ENCODE measurements around the gene APOBEC3A. TPM values are rescaled to one million over a fixed set of nuclear protein-coding genes. Genes with fewer than 3 reads are reported as not detected.
"Not testable (repeated sequence)": the region's sequence is repeated elsewhere in the genome, so short reads cannot be mapped to it uniquely, and the experiment has no call there.

APOBEC3A gene
- total RNA-seq, 1 donor: not detected

- no peak overlapping the region for H2AFZ ChIP-seq (ENCODE audit: low read length)
- H4K20me1 ChIP-seq (ENCODE audit: insufficient read depth, low read length): no peaks in the 10 kb centered on the region
- H3K4me2 ChIP-seq (ENCODE audit: insufficient read depth, low read length): no peak overlapping the region
- no peaks in the 10 kb centered on the region for H3K9me3 ChIP-seq (ENCODE audit: low read depth, low read length)
- DNase-seq (ENCODE audit: insufficient read length, low spot score, missing footprints): no peak
- H3K27me3 ChIP-seq (ENCODE audit: insufficient read depth, low read length): peaks cover 23% of the 10 kb centered on the region
- H3K4me1 ChIP-seq (ENCODE audit: insufficient read depth, low read length): no peaks in the 10 kb centered on the region
- no peak overlapping the region for H3K27ac ChIP-seq (ENCODE audit: low read depth, low read length)
- no peaks in the 10 kb centered on the region for H3K36me3 ChIP-seq (ENCODE audit: insufficient read depth, low read length)
- H3K79me2 ChIP-seq (ENCODE audit: insufficient read depth, low read length): no peaks in the 10 kb centered on the region
- TF ChIP-seq CTCF (IDR thresholded peaks at IDR 0.05; ENCODE audit: extremely low read depth, low read depth, low read length): no peak
- H3K4me3 ChIP-seq (ENCODE audit: insufficient read depth, low read length): no peak overlapping the region
Measured at GRCh38 chr22:38956551-38956950, 858 bp upstream of the APOBEC3A start.

- no peak overlapping the region for H3K4me2 ChIP-seq (ENCODE audit: insufficient read depth, low read length)
- no peak overlapping the region for H2AFZ ChIP-seq (ENCODE audit: low read length)
- DNase-seq (ENCODE audit: insufficient read length, low spot score, missing footprints): no peak
- H3K36me3 ChIP-seq (ENCODE audit: insufficient read depth, low read length): no peaks in the 10 kb centered on the region
- H3K4me3 ChIP-seq (ENCODE audit: insufficient read depth, low read length): no peak overlapping the region
- no peaks in the 10 kb centered on the region for H3K4me1 ChIP-seq (ENCODE audit: insufficient read depth, low read length)
- TF ChIP-seq CTCF (IDR thresholded peaks at IDR 0.05; ENCODE audit: extremely low read depth, low read depth, low read length): no peak
- no peak overlapping the region for H3K27ac ChIP-seq (ENCODE audit: low read depth, low read length)
- H3K9me3 ChIP-seq (ENCODE audit: low read depth, low read length): no peaks in the 10 kb centered on the region
- H4K20me1 ChIP-seq (ENCODE audit: insufficient read depth, low read length): no peaks in the 10 kb centered on the region
- no peaks in the 10 kb centered on the region for H3K79me2 ChIP-seq (ENCODE audit: insufficient read depth, low read length)
- H3K27me3 ChIP-seq (ENCODE audit: insufficient read depth, low read length): peaks cover 14% of the 10 kb centered on the region
Measured at GRCh38 chr22:38957808-38958650, 620 bp downstream of the APOBEC3A start.

GRCh38 chr22:38958651-38958943 is 1.2 kb downstream of the APOBEC3A start:
- not testable (repeated sequence) for H3K79me2 ChIP-seq (ENCODE audit: insufficient read depth, low read length); H3K4me1 ChIP-seq (ENCODE audit: insufficient read depth, low read length); H3K4me2 ChIP-seq (ENCODE audit: insufficient read depth, low read length); H3K4me3 ChIP-seq (ENCODE audit: insufficient read depth, low read length); DNase-seq (ENCODE audit: insufficient read length, low spot score, missing footprints); H2AFZ ChIP-seq (ENCODE audit: low read length); H3K27ac ChIP-seq (ENCODE audit: low read depth, low read length); H3K9me3 ChIP-seq (ENCODE audit: low read depth, low read length); H4K20me1 ChIP-seq (ENCODE audit: insufficient read depth, low read length); H3K36me3 ChIP-seq (ENCODE audit: insufficient read depth, low read length)
- peaks cover 14% of the 10 kb centered on the region for H3K27me3 ChIP-seq (ENCODE audit: insufficient read depth, low read length)

- Histone ChIP-seq H3K9me3 (ENCODE audit: low read depth, low read length) (no peaks in the 10 kb centered on the region), H4K20me1 (ENCODE audit: insufficient read depth, low read length) (no peaks in the 10 kb centered on the region), H3K4me3 (ENCODE audit: insufficient read depth, low read length) (no peak overlapping the region), H3K79me2 (ENCODE audit: insufficient read depth, low read length) (no peaks in the 10 kb centered on the region), H2AFZ (ENCODE audit: low read length) (no peak overlapping the region), H3K27me3 (ENCODE audit: insufficient read depth, low read length) (peaks cover 13% of the 10 kb centered on the region), H3K4me2 (ENCODE audit: insufficient read depth, low read length) (no peak overlapping the region), H3K36me3 (ENCODE audit: insufficient read depth, low read length) (no peaks in the 10 kb centered on the region), H3K4me1 (ENCODE audit: insufficient read depth, low read length) (no peaks in the 10 kb centered on the region), H3K27ac (ENCODE audit: low read depth, low read length) (no peak overlapping the region)
- peak; percentile 62 for DNase-seq (ENCODE audit: insufficient read length, low spot score, missing footprints)
- no peak for TF ChIP-seq CTCF (IDR thresholded peaks at IDR 0.05; ENCODE audit: extremely low read depth, low read depth, low read length)
Measured at GRCh38 chr22:38959590-38959989, 2.2 kb downstream of the APOBEC3A start.

GRCh38 chr22:38960673-38961072 is 3.3 kb downstream of the APOBEC3A start:
- not testable (repeated sequence) for H4K20me1 ChIP-seq (ENCODE audit: insufficient read depth, low read length); DNase-seq (ENCODE audit: insufficient read length, low spot score, missing footprints); H3K9me3 ChIP-seq (ENCODE audit: low read depth, low read length); H3K4me3 ChIP-seq (ENCODE audit: insufficient read depth, low read length); H2AFZ ChIP-seq (ENCODE audit: low read length); H3K36me3 ChIP-seq (ENCODE audit: insufficient read depth, low read length); H3K27me3 ChIP-seq (ENCODE audit: insufficient read depth, low read length); H3K4me2 ChIP-seq (ENCODE audit: insufficient read depth, low read length); H3K27ac ChIP-seq (ENCODE audit: low read depth, low read length); H3K79me2 ChIP-seq (ENCODE audit: insufficient read depth, low read length); H3K4me1 ChIP-seq (ENCODE audit: insufficient read depth, low read length)

GRCh38 chr22:38963291-38963738 is 5.9 kb downstream of the APOBEC3A start:
- not testable (repeated sequence) for H3K27me3 ChIP-seq (ENCODE audit: insufficient read depth, low read length); DNase-seq (ENCODE audit: insufficient read length, low spot score, missing footprints); H4K20me1 ChIP-seq (ENCODE audit: insufficient read depth, low read length); H2AFZ ChIP-seq (ENCODE audit: low read length); H3K9me3 ChIP-seq (ENCODE audit: low read depth, low read length); H3K36me3 ChIP-seq (ENCODE audit: insufficient read depth, low read length); H3K79me2 ChIP-seq (ENCODE audit: insufficient read depth, low read length); H3K4me2 ChIP-seq (ENCODE audit: insufficient read depth, low read length); H3K4me3 ChIP-seq (ENCODE audit: insufficient read depth, low read length); H3K4me1 ChIP-seq (ENCODE audit: insufficient read depth, low read length); H3K27ac ChIP-seq (ENCODE audit: low read depth, low read length)

All from osteoblast (primary cell).